ENCODE measurements around the gene THSD4.

DNA sequence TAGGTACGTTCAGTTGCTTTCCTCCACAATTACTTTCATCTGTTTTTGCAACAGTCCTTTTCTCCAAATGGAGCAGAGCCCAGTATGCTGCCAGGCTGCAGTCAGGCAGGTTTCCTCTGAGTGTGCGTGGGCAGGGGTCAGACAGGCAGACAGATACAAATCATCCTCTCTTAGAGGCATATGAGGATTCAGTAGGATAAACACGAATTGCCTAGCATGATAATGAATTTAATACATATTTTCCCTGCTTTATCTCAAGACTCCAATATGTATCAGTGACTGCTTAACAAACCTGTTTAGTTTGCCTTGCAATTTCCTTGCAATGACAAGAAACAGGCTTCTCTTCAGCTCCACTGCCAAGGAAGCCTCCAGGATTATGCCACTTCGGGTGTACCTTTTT lies 554.4 kb downstream of the THSD4 start:
- TF ChIP-seq, protein P1, sequence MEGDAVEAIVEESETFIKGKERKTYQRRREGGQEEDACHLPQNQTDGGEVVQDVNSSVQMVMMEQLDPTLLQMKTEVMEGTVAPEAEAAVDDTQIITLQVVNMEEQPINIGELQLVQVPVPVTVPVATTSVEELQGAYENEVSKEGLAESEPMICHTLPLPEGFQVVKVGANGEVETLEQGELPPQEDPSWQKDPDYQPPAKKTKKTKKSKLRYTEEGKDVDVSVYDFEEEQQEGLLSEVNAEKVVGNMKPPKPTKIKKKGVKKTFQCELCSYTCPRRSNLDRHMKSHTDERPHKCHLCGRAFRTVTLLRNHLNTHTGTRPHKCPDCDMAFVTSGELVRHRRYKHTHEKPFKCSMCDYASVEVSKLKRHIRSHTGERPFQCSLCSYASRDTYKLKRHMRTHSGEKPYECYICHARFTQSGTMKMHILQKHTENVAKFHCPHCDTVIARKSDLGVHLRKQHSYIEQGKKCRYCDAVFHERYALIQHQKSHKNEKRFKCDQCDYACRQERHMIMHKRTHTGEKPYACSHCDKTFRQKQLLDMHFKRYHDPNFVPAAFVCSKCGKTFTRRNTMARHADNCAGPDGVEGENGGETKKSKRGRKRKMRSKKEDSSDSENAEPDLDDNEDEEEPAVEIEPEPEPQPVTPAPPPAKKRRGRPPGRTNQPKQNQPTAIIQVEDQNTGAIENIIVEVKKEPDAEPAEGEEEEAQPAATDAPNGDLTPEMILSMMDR (IDR thresholded peaks at IDR 0.05; ENCODE audit: poor library complexity, severe bottlenecking), result no peak
- TF ChIP-seq, protein P2, sequence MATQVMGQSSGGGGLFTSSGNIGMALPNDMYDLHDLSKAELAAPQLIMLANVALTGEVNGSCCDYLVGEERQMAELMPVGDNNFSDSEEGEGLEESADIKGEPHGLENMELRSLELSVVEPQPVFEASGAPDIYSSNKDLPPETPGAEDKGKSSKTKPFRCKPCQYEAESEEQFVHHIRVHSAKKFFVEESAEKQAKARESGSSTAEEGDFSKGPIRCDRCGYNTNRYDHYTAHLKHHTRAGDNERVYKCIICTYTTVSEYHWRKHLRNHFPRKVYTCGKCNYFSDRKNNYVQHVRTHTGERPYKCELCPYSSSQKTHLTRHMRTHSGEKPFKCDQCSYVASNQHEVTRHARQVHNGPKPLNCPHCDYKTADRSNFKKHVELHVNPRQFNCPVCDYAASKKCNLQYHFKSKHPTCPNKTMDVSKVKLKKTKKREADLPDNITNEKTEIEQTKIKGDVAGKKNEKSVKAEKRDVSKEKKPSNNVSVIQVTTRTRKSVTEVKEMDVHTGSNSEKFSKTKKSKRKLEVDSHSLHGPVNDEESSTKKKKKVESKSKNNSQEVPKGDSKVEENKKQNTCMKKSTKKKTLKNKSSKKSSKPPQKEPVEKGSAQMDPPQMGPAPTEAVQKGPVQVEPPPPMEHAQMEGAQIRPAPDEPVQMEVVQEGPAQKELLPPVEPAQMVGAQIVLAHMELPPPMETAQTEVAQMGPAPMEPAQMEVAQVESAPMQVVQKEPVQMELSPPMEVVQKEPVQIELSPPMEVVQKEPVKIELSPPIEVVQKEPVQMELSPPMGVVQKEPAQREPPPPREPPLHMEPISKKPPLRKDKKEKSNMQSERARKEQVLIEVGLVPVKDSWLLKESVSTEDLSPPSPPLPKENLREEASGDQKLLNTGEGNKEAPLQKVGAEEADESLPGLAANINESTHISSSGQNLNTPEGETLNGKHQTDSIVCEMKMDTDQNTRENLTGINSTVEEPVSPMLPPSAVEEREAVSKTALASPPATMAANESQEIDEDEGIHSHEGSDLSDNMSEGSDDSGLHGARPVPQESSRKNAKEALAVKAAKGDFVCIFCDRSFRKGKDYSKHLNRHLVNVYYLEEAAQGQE (IDR thresholded peaks at IDR 0.05; ENCODE audit: borderline replicate concordance), result no peak
- TF ChIP-seq POLR2AphosphoS5 (IDR thresholded peaks at IDR 0.05) (no peak), EP300 (conservative IDR thresholded peaks at IDR 0.05; ENCODE audit: poor library complexity, severe bottlenecking) (no peak)

Measured in neural cell (in vitro differentiated cells).